Skeletal muscle satellite cell (primary cell): ENCODE measurements around the gene PATJ.

Experiments
- H3K27me3 ChIP-seq: 2 replicates; pipeline ENCODE4 v1.7.0; 2013; ENCODE audit warnings: low read length; ENCODE audit not compliant: control insufficient read depth, insufficient read depth
- H3K36me3 ChIP-seq: 2 replicates; pipeline ENCODE4 v1.7.0; 2013; ENCODE audit warnings: mild to moderate bottlenecking, control low read depth, low read length; ENCODE audit not compliant: insufficient read depth
- H3K4me1 ChIP-seq: 2 replicates; pipeline ENCODE4 v1.7.0; 2013; ENCODE audit warnings: low read length; ENCODE audit not compliant: control insufficient read depth, insufficient read depth
- H3K4me2 ChIP-seq: 2 replicates; pipeline ENCODE4 v1.7.0; 2013; ENCODE audit warnings: mild to moderate bottlenecking, low read length
- H3K4me3 ChIP-seq: 2 replicates; pipeline ENCODE4 v1.7.0; 2013; ENCODE audit warnings: low read length
- H3K9ac ChIP-seq: 2 replicates; pipeline ENCODE4 v1.7.0; 2013; ENCODE audit warnings: mild to moderate bottlenecking, low read depth, low read length, moderate library complexity
- H3K9me3 ChIP-seq: replicated peaks from 2 replicates; pipeline ENCODE4 v1.7.0; 2013; ENCODE audit warnings: mild to moderate bottlenecking, control low read depth, low read length

PATJ gene

DNA sequence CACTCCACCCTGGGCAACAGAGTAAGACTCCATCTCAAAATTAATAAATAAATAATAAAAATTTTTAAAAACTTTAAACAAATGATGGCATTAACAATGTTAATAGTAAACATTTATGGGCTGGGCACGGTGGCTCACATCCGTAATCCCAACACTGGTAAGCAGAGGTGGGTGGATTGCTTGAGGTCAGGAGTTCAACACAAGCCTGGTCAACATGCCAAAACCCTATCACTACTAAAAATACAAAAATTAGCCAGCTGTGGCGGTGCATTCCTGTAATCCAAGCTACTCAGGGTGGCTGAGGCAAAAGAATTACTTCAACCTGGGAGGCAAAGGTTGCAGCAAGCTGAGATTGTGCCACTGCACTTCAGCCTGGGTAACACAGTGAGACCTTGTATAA, 443.4 kb downstream of the PATJ start:
- Histone ChIP-seq H3K36me3 (no peaks in the 10 kb centered on the region), H3K4me3 (no peak overlapping the region), H3K4me1 (no peaks in the 10 kb centered on the region), H3K9me3 (no peaks in the 10 kb centered on the region), H3K4me2 (no peak overlapping the region), H3K27me3 (peaks cover 6% of the 10 kb centered on the region), H3K9ac (no peak overlapping the region)

DNA sequence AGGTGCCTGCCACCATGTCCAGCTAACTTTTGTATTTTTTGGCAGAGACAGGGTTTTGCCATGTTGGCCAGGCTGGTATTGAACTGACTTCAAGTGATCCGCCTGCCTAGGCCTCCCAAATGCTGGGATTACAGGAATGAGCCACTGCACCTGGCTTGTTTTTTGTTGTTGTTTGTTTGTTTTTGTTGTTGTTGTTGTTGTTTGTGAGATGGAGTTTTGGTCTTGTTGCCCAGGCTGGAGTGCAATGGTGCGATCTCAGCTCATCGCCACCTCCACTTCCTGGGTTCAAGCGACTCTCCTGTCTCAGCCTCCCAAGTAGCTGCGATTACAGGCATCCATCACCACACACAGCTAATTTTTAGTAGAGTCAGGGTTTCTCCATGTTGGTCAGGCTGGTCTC, 445.3 kb downstream of the PATJ start:
- Histone ChIP-seq H3K4me1 (no peaks in the 10 kb centered on the region), H3K36me3 (no peaks in the 10 kb centered on the region), H3K9ac (no peak overlapping the region), H3K27me3 (peaks cover 3% of the 10 kb centered on the region), H3K4me3 (no peak overlapping the region), H3K9me3 (no peaks in the 10 kb centered on the region), H3K4me2 (no peak overlapping the region)

DNA sequence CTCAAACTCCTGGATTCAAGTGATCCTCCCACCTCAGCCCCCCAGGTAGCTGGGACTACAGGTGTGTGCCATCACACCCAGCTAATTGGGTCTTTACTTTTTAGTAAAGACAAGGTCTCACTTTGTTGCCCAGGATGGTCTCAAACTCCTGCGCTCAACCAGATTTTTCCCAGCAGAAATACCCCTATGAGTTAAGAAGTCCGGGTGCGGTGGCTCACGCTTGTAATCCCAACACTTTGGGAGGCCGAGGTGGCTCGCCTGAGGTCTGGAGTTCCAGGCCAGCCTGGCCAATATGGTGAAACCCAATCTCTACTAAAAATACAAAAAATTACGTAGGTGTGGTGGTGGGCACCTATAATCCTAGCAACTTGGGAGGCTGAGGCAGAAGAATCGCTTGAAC, 445.8 kb downstream of the PATJ start:
- Histone ChIP-seq H3K9me3 (no peaks in the 10 kb centered on the region), H3K4me2 (no peak overlapping the region), H3K9ac (no peak overlapping the region), H3K36me3 (no peaks in the 10 kb centered on the region), H3K27me3 (no peaks in the 10 kb centered on the region), H3K4me3 (no peak overlapping the region), H3K4me1 (no peaks in the 10 kb centered on the region)

DNA sequence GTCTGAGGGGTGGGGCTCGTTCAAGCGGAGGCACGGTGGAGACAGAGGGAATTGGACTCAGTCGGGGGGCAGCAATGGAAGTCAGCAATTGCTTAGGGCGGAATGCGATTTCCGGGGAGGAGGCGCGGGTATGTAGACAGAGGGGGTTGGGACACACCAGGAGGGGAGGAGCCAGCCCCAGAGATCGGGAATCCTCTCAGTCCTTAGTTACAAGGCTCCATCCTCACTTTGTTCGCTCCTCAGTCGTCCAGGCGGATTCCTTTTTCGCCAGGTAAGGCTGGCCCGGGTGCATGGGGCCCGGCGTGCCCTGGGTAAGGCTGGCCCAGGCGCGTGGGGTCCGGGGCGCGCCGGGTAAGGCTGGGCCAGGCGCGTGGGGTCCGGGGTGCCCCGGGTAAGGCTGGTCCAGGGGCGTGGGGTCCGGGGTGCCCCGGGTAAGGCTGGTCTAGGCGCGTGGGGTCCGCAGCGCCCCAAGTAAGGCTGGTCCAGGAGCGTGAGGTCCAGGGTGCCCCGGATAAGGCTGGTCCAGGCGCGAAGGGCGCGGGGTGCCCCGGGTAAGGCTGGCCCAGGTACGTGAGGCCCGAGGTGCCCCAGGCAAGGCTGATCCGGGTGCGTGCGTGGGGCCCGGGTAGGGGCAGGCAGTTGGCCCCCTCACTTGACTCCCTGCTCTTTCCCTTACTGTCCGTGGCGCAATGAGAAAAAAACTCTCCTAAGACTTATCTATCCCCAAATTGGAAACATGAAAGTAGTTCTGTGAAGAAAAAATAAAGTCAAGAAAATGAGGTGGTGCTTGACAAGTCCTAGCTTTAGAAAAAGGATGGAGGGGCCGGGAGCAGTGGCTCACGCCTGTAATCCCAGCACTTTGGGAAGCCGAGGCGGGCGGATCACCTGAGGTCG, 452.6 kb downstream of the PATJ start, which contains the start of gene L1TD1:
Gene L1TD1 (plus strand): TSS at position 199 of the 894 bp plus-strand sequence. CDS start 11,780 bp downstream, outside the sequence.
- Histone ChIP-seq H3K36me3 (no peaks in the 10 kb centered on the region), H3K4me1 (no peaks in the 10 kb centered on the region), H3K27me3 (peaks cover 11% of the 10 kb centered on the region), H3K9ac (no peak within 1 kb of the TSS), H3K9me3 (no peaks in the 10 kb centered on the region), H3K4me3 (no peak within 1 kb of the TSS), H3K4me2 (no peak within 1 kb of the TSS)

DNA sequence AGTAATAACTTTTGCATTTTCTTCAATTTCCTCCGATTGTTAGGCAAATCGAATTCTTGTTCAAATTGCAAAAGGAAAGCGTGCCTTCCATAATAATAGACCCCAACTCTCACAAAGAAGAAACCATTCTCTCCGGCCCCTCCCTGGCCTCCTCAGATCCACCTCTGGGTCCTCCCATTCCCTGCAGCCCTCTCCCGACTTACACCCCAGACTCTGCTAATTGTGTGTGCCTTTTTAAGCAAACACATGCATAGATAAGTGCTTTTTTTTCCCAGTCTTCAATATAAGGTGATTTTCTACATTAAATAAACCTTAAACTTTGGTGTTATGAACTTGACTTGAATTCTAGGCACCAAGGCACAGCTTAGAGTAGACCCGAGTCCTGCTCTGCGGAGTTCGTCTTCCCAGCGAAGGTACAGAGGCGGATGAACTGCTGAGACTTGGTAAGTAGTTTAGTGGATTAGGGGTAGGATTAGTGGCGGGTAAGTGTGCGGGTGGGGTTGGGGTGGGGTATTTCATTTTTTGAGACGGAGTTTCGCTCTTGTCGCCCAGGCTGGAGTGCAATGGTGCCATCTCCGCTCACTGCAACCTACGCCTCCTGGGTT, 453.9 kb downstream of the PATJ start:
- Histone ChIP-seq H3K4me1 (no peaks in the 10 kb centered on the region), H3K36me3 (no peaks in the 10 kb centered on the region), H3K9me3 (no peaks in the 10 kb centered on the region), H3K4me2 (no peak overlapping the region), H3K27me3 (peaks cover 11% of the 10 kb centered on the region), H3K4me3 (no peak overlapping the region), H3K9ac (no peak overlapping the region)

DNA sequence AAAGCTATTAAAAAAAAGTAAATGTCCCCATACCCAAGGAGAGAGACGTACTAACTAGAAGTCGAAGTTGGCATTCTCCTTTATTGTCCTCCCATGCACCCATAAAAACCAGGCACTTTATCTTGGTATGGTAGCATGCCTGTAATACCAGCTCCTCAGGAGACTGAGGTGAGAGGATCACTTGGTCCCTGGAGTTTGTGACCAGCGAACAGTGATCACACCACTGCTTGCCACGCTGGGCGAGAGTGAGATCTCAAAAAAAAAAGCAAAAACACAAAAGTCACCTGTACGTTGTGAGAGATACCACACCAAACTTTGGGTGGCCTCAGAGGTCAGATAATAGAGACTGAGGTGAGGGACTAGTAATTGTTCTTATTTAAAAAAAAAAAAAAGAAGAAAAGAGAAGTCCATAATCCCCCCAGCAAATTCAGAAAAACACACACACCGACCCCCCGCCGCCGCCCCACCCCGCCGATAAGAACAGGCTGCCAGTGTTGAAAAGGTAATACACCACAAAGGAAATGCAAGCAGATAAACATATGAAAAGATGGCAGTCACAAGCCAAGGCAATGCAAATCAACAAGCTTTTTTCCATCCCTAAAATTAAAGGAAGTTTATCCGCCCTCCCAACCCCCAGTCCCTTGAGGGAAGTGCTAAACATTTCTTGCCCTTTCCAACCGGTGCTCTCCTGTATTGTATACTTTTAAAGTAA, 455.9 kb downstream of the PATJ start:
- no peak overlapping the region for H3K4me3 ChIP-seq
- no peak overlapping the region for H3K4me2 ChIP-seq
- H3K9me3 ChIP-seq = no peaks in the 10 kb centered on the region
- peaks cover 11% of the 10 kb centered on the region for H3K27me3 ChIP-seq
- H3K4me1 ChIP-seq = no peaks in the 10 kb centered on the region
- H3K9ac ChIP-seq = no peak overlapping the region
- no peaks in the 10 kb centered on the region for H3K36me3 ChIP-seq

DNA sequence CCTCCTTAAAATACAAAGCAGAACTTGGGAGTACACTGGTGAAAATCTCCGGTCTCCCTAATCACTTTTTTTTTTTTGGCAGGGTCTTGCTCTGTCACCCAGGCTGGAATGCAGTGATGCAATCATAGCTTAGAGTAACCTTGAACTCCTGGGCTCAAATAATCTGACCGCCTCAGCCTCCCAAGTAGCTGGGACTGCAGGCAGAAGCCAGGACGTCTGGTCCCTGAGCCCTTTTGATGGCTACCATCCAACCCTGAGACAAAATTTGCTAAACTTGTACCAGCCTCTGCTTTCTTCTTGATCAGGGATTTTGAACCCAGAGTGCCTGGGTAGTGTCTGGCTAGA, 456.5 kb downstream of the PATJ start:
- Histone ChIP-seq H3K4me1 (no peaks in the 10 kb centered on the region), H3K36me3 (no peaks in the 10 kb centered on the region), H3K9ac (no peak overlapping the region), H3K4me3 (no peak overlapping the region), H3K9me3 (no peaks in the 10 kb centered on the region), H3K27me3 (peaks cover 11% of the 10 kb centered on the region), H3K4me2 (no peak overlapping the region)

DNA sequence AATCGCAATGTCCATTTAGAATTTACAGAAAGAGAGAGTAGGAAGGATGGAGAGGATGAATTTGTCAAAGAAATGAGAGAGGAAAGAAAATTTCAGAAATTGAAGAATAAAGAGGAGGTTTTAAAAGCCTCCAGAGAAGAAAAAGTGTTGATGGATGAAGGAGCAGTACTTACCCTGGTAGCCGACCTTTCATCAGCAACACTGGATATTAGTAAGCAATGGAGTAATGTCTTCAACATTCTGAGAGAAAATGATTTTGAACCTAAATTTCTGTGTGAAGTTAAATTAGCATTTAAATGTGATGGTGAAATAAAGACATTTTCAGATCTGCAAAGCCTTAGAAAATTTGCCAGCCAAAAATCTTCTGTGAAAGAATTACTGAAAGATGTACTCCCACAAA, 464.9 kb downstream of the PATJ start:
- H3K4me3 ChIP-seq = no peak overlapping the region
- H3K36me3 ChIP-seq = no peaks in the 10 kb centered on the region
- no peak overlapping the region for H3K4me2 ChIP-seq
- peaks cover 9% of the 10 kb centered on the region for H3K9me3 ChIP-seq
- H3K4me1 ChIP-seq = peaks cover 11% of the 10 kb centered on the region
- H3K27me3 ChIP-seq = no peaks in the 10 kb centered on the region
- H3K9ac ChIP-seq = no peak overlapping the region

DNA sequence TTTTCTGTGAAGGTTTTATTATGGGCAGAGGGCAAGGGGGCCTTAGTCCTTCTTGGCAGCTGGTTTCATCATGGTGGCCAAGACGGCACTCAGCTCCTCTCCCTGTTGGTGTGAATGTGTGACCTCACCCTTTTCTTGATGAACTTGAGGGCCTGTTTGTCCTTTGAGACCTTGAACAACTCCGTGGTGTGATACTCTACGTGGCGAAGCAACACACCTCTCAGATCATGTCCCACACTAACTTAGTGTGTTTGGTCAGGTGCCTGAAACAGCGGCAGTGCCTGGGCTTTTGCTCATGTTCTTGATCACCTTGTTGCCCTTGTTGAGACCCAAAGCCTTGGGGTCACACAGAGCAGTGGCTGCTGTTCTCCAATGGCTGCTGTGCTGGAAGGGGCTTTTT, 465.8 kb downstream of the PATJ start:
- Histone ChIP-seq H3K36me3 (no peaks in the 10 kb centered on the region), H3K9me3 (peaks cover 9% of the 10 kb centered on the region), H3K4me2 (no peak overlapping the region), H3K4me1 (peaks cover 11% of the 10 kb centered on the region), H3K27me3 (no peaks in the 10 kb centered on the region), H3K4me3 (no peak overlapping the region), H3K9ac (no peak overlapping the region)

DNA sequence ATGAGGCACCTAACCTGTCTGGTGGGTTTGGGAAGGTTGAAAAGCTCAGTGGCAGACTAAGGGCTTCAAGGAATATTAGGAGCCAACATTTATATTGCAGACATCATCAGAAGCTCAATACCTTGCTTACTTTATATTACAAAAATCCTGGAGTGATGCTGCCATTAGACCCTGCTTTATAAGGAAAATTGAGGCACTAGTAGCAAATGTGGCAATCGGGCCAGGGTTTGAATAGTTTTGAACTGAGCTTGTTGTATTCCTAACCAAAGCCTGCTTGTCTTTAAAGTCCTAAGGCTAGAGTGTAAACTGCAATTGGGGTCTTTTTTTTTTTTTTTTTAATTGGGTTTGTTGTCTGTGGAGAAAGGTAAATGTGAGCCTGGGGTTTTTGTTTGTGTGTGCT, 466.7 kb downstream of the PATJ start:
- Histone ChIP-seq H3K4me3 (no peak overlapping the region), H3K9me3 (peaks cover 9% of the 10 kb centered on the region), H3K36me3 (no peaks in the 10 kb centered on the region), H3K4me1 (peaks cover 11% of the 10 kb centered on the region), H3K4me2 (no peak overlapping the region), H3K9ac (no peak overlapping the region), H3K27me3 (no peaks in the 10 kb centered on the region)

DNA sequence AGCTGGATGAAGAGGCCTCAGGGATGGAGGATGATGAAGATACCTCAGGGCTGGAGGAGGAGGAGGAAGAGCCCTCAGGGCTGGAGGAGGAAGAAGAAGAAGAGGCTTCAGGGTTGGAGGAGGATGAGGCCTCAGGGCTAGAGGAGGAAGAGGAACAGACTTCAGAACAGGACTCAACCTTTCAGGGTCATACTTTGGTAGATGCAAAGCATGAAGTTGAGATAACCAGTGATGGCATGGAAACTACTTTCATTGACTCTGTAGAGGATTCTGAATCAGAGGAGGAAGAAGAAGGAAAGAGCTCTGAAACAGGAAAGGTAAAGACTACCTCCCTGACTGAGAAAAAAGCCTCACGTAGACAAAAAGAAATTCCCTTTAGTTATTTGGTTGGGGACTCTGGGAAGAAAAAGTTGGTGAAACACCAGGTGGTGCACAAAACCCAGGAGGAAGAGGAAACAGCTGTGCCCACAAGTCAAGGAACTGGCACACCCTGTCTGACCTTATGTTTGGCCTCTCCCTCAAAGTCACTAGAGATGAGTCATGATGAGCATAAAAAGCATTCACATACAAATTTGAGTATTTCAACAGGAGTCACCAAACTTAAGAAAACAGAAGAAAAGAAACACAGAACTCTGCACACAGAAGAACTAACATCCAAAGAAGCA, 467.8 kb downstream of the PATJ start:
- no peaks in the 10 kb centered on the region for H3K36me3 ChIP-seq
- H3K27me3 ChIP-seq = no peaks in the 10 kb centered on the region
- H3K4me1 ChIP-seq = peaks cover 11% of the 10 kb centered on the region
- H3K4me2 ChIP-seq = peak overlapping the region; percentile 3
- H3K4me3 ChIP-seq = no peak overlapping the region
- H3K9ac ChIP-seq = no peak overlapping the region
- peaks cover 9% of the 10 kb centered on the region for H3K9me3 ChIP-seq
